ACHN (cell line): Measurements from ENCODE around the gene MAML1.
"Not testable (repeated sequence)": the region's sequence is repeated elsewhere in the genome, so short reads cannot be mapped to it uniquely, and the experiment has no call there.

Experiments used
- DNase-seq: peaks from one replicate; pipeline ENCODE4 v3.0.0-alpha.2; 2015
- in situ Hi-C: cut with HindIII; loops from 2 replicates; pipeline ENCODE4 v1.10.0; 2017; ENCODE audit warnings: low sequenced_read_pairs, low pct_ligation_motif_present, low pct_unique_long_range_greater_than_20kb

Gene MAML1

DNA sequence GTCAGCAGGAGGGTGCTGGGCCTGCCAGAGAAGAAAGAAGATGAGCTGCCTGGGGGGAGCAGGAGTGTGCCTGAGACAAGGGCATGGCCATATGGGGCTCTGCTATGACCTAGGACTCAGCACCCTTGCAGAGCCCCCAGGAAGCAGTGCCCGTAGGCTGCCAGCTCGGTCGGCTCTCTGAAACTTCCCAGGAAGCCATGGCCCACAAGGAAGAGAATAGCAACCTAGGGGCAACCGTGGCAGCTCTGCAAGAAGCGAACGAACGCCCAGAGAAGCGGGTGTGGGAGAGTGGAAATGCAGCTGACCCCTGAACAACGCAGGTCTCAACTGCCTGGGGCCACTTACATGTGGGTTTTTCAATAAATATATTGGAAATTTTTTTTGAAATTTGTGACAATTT lies 50.5 kb downstream of the MAML1 start:
- DNase-seq, result no peak
- in situ Hi-C loops, result no loop called here

GRCh38 chr5:179786861-179787260 lies 54.2 kb downstream of the MAML1 start:
- no peak for DNase-seq
- in situ Hi-C loops, result no loop called here

DNA sequence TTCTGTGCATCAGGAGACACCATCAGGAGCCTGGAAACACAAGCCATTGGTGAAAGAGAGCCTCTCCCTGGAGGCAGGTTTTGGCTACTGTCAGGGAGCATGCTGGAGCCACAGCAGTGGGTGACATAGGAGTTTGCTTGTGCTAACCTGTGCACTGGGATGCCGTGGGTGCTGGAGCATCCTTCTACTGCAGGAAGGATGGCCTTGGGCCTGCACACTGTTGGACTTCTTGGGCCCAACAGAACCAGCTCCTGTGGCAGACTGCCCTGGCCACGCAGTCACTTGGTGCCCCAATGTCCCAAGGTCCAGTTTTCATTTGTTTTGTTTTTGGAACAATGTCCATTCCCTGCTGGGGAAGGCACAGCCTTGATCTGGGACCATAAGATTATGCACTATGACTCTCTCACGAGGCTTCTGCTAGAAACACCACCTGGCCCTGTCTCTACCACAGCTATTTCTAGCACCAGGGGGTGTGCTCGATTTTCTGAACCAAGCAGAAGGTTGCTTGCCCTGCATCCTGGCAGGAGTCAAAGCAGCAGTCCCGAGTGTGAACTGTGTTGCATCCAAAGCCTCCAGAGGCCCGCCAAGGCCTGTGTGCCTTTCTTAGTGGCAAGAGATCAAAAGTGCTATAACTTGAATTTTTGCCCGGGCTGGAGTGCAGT lies 55.7 kb downstream of the MAML1 start:
- DNase-seq, result no peak
- in situ Hi-C loops, result no loop called here

DNA sequence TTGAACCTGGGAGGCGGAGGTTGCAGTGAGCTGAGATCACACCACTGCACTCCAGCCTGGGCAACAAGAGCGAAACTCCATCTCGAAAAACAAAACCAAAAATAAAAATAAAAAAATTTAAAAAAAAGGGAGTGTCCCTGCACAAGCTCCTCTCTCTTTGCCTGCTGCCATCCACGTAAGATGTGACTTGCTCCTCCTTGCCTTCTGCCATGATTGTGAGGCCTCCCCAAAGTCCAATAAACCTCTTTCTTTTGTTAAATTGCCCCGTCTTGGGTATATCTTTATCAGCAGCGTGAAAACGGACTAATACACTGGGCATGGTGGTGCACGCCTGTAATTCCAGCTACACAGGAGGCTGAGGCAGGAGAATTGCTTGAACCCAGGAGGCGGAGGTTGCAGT lies 56.7 kb downstream of the MAML1 start:
- in situ Hi-C loops, DNase-seq: not testable (repeated sequence)

DNA sequence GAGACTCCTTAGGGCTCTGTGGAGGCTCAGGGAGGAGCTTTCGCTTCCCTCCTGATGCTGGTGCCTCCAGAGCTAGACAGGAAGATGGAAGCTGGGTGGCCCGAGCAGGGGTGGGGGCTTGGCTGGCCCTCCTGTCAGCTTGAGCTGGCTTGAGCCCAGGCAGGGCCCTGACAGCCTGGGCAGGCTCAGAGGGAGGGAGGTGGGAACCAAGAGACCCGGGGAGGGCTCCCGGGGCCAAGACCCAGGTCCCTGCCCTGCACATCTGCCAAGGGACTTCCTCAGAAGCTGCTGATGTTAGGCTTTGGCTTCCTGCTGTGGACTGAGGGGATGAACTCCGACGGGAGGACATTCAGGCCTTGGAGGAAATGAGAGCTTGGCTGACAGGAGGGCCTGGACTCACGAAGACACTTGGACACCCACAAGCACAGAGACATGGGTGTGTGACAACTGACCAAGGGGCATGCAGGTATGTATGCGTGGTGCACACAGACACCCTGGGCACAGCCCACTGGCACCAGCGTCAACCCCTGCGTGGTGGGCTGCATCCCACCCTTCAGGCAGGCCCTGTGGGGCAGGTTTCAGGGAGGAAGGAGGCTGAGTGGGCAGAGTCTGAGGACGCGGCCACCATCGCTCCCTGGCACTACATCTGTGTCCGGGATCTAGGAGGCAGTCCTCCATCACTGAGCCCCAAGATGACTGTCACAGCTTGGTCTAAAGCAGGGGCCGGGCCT lies 59.4 kb downstream of the MAML1 start:
- in situ Hi-C loops, result no loop called here
- DNase-seq, result no peak

- in situ Hi-C loops, result no loop called here
- DNase-seq, result no peak
These were observed 60.2 kb downstream of the MAML1 start for GRCh38 chr5:179792612-179793467.

- no peak for DNase-seq
- in situ Hi-C loops, result no loop called here
These were observed 61.0 kb downstream of the MAML1 start, which contains the start of gene LTC4S for GRCh38 chr5:179793468-179794139. LTC4S (plus strand) TSS chr5:179793986; CDS start chr5:179794081, 95 bp downstream.

DNA sequence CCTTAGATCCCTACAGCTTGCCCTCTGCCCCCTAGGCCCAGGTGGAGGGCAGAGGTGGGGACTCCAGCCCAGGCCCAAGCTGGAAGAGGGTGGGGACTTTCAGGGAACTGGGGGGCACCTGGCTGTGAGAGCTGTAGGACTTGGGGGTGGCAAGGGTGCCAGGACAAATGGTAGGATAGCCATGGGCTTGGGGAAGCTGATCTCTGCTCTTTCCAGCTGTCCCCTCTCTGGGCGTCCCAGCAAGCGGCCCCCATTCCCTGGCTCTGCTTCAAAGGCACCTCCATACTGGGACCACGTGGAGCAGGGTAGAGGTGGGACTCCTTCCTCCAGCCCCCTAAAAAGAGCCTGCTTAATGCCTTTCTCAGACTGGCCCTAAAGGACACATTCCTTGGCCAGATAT lies 61.5 kb downstream of the MAML1 start:
- in situ Hi-C loops, result no loop called here
- no peak for DNase-seq

DNA sequence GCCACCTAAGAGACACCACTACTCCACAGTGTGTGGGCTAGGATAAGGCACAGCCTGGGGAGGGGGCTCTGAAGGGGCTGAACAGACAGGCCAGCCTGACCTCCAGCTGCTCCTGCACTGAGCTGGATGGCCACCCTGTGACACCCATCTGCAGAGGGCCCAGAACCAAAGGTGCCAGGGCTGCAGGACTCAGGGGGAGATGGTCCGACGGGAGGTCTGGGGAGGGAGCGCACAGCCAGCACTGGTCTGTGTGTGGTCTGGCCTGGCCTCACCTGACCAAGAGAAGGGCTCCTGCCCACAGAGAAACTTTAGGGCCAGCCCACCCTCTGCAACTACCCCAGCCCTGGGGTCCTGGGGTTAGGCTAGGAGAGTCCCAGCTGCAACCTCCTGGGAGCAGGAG lies 62.0 kb downstream of the MAML1 start:
- in situ Hi-C loops, result no loop called here
- no peak for DNase-seq

DNA sequence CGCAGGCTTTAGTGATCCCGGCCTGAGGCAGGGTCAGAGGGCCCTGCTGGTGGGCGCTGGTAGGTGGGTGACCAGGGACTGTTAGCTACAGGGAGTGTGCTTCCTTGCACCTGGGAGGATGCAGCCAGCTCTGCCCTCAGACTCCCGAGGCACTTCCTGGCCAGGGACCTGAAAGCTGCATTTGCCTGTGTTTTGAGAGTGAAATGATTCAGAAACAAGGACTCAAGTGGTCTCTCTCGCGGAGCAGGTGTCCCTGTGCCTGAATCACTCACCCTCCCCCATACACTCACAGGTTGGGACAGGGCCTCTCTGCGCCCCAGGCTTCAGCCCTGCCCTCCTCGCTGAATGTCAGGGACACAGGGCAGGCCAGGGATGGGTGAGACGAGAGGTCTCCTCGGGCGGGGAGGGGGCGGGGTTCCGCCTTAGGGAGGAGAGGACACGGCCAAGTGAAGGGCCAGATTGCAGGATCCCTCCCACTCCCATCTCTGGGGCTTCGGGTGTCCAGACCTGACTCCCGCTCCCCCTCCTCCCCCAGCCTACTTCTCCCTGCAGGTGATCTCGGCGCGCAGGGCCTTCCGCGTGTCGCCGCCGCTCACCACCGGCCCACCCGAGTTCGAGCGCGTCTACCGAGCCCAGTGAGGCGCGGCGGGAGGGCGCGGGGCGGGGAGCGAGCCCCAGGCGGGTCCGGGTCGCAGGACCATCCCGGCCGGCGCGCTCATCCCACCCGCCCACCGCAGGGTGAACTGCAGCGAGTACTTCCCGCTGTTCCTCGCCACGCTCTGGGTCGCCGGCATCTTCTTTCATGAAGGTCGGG lies 62.6 kb downstream of the MAML1 start:
- in situ Hi-C loops, result no loop called here
- no peak for DNase-seq

- DNase-seq, result peak; percentile 81
- in situ Hi-C loops, result no loop called here
These were observed 63.5 kb downstream of the MAML1 start for GRCh38 chr5:179795863-179796833.

DNA sequence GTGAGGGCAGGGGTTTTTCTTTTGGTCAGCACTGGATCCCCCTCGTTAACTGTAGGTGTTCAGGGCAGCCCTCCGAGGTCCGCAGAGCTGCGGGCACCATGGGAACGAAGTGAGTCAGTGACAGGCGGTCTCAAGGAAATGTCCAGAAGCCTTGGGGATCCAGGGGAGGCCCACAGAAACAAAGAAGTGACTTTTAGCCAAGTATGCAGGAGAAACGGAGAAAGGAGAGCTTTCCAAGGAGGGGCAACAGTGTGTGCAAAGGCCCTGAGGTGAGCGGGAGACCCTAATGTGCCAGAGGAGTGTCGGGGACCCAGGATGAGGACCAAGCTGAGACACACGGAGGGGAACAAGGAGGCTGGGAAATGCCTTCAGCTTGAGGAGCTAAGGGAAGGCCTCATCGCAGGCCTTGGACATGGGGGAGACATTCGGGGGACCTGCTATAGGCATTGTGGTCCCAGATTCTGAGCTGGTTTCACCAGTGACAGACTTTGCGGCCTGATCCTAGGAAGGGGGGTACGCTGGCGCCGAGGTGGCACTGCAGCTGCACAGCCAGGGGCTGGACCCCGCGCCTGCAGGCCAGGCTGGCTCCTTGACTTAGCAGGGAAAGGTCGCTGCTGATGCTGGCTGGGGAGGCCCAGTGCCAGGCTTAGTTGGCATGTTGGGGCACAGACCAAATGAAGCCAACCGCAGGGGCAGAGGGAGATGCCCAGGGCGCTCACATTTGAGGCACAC lies 64.4 kb downstream of the MAML1 start:
- no peak for DNase-seq
- in situ Hi-C loops, result no loop called here

GRCh38 chr5:179797741-179798140 lies 65.1 kb downstream of the MAML1 start:
- in situ Hi-C loops, result no loop called here
- DNase-seq, result no peak

- in situ Hi-C loops, result no loop called here
- no peak for DNase-seq
These were observed 65.6 kb downstream of the MAML1 start for GRCh38 chr5:179798144-179798770.

DNA sequence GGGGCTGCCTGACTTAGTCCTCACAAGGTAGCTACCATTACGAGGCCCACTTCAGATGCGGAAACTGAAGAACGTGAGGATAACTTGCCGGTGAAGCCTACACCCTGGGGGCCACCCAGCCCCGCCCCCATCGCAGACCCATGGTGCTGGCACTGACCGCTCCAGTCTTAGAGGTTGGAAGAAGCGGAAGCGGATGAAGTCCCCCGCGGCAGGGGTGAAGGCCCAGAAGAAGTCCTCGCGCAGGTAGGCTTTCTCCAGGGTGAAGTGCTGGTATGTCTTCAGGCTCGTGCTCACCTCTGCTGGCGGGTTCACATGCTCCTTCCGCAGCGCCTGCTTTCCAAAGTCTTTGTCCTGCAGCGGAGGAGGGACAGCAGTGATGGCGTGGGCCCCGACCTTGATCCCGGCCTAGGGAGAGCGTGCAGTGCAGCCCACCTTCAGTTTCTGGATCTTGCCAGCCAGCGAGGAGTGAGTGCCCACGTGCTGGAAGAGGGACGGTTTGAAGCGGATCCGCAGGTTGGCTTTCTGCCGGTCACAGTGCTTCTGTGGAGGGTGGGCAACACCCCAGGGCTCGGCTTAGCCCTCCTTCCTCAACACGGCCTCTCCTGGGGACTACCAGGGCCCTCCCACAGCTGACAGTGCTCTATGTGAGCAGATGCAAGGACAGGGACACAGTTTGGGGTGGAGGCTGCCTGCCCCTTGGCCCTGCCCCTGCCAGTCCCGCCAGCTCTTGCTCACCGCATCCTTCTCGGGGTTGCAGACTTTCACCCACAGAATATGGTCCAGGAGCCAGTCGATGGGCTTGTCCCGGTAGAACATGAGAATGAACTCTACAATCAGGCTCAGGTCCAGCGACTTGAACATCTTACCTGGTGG lies 66.4 kb downstream of the MAML1 start:
- no peak for DNase-seq
- in situ Hi-C loops, result no loop called here
